Ovary (tissue), 9 donors: ENCODE data around the gene LCTL. TPM values are rescaled to one million over a fixed set of nuclear protein-coding genes. Genes with fewer than 3 reads are reported as not detected.

Experiments
- DNase-seq, 5 donors: peaks; one replicate each; pipeline ENCODE4 v3.0.0-alpha.2; 2019 to 2020
- H3K27ac ChIP-seq, 2 donors: fragments of 200-600 bp; one replicate each; pipeline versions ENCODE4 v1.5.1 to v1.8.0; 2019 to 2022
- H3K27me3 ChIP-seq: fragments of 200-600 bp; one replicate; pipeline ENCODE4 v1.8.0; 2022
- H3K36me3 ChIP-seq: fragments of 200-600 bp; sonication (generic); one replicate; pipeline ENCODE4 v1.5.1; 2019
- H3K4me1 ChIP-seq: one replicate; pipeline ENCODE4 v1.8.1; 2013; ENCODE audit warnings: mild to moderate bottlenecking, moderate library complexity; ENCODE audit not compliant: insufficient read depth
- H3K4me3 ChIP-seq: fragments of 200-600 bp; sonication (generic); one replicate; pipeline ENCODE4 v1.5.1; 2017
- H3K9me3 ChIP-seq, 2 donors: fragments of 200-600 bp in 1 of 2; sonication (generic) in 1 of 2; one replicate each; pipeline versions ENCODE4 v1.5.1 to v1.8.1; 2013 to 2019; ENCODE audit warnings: mild to moderate bottlenecking in 1 of 2, moderate library complexity in 1 of 2
- CTCF ChIP-seq, 3 donors: fragments of 450-650 bp in 2 of 3; fragments of 200-600 bp in 1 of 3; IDR thresholded peaks; one replicate each; pipeline versions ENCODE4 v1.5.1 to v1.8.0; 2016 to 2022; ENCODE audit warnings: antibody characterized with exemption in 3 of 3, mild to moderate bottlenecking in 1 of 3
- EP300 ChIP-seq: sonication (generic); formaldehyde crosslinking; IDR thresholded peaks from one replicate; pipeline ENCODE4 v1.6.1; 2017; ENCODE audit warnings: antibody characterized with exemption
- POLR2A ChIP-seq: fragments of 450-650 bp; IDR thresholded peaks from one replicate; pipeline ENCODE4 v1.6.1; 2017; ENCODE audit warnings: antibody characterized with exemption, mild to moderate bottlenecking, moderate library complexity
- WGBS, 3 donors: extraction: QIAGEN DNeasy Blood & Tissue Kit in 1 of 3; methylation state at CpG; one replicate each; pipeline versions ENCODE4 v1.1.5 to v1.1.7; 2013 to 2017; 5-methylcytosine and 5-hydroxymethylcytosine counted together
- intact Hi-C, 4 donors: fragments of 100-400 bp; cut with DNase I; formaldehyde crosslinking; loops; one replicate each; pipeline versions ENCODE4 v1.11.0 to v1.15.1; 2022 to 2023
- polyA plus RNA-seq, 2 donors: library from polyadenylated mRNA; stranded (reverse); fragments of 200-250 nt in 1 of 2; fragments of 350-450 nt in 1 of 2; fragmentation: Illumina TruSeq in 1 of 2; extraction: RNeasy Lipid Tissue Mini Kit (QIAGEN cat#74804) in 1 of 2; gene quantifications; one replicate each; pipeline ENCODE4 v1.2.3, GENCODE V29; 2013 to 2014
- total RNA-seq, 7 donors: library from RNA; depleted of rRNA in 2 of 7; stranded (reverse); fragments of >200 nt in 2 of 7; fragmentation: NEBNext Ultra II Directional in 3 of 7; extraction: Animal tissue kit (Norgen Biotek cat#: 25700) in 3 of 7; gene quantifications; one replicate each; pipeline versions ENCODE4 v1.1.0 to v1.2.4, GENCODE V29; 2016 to 2023
- donor health status: DM: no; HTN: no; CAD: no; lungs with moderate emphysema.
- donor health status: DM: no; HTN: no; CAD: no.
- donor health status: Bipolar disorder and iron deficiency.
- donor health status: DM: yes; HTN: yes; CAD: no.
- donor health status: DM: no; HTN: no; CAD: no.
- donor health status: DM: yes; HTN: yes; CAD: no.

The LCTL gene
- total and polyA plus RNA-seq, 9 donors, result 0.23 TPM; not detected in 8

- no peak overlapping the region for H3K4me3 ChIP-seq
- no peaks in the 10 kb centered on the region for H3K36me3 ChIP-seq
- peaks cover 2% of the 10 kb centered on the region for H3K4me1 ChIP-seq
- 80 to 83% (median 82%) methylated on average over 4 of the region's 4 CpGs for WGBS, 3 donors
- no peaks in the 10 kb centered on the region for H3K27me3 ChIP-seq
- no peak overlapping the region for H3K27ac ChIP-seq
- intact Hi-C loops, result no loop called here
- no peak for TF ChIP-seq POLR2A
- no peak for TF ChIP-seq EP300
- TF ChIP-seq CTCF (IDR thresholded peaks at IDR 0.05), result no peak
- no peaks in the 10 kb centered on the region for H3K9me3 ChIP-seq
- no peak for DNase-seq
Observed at GRCh38 chr15:66563126-66563525, 2.7 kb downstream of the LCTL start.

GRCh38 chr15:66560856-66561525 lies 4.8 kb downstream of the LCTL start:
- no peaks in the 10 kb centered on the region for H3K9me3 ChIP-seq
- no peaks in the 10 kb centered on the region for H3K4me1 ChIP-seq
- no peaks in the 10 kb centered on the region for H3K27me3 ChIP-seq
- intact Hi-C loops, result no loop called here
- no peaks in the 10 kb centered on the region for H3K36me3 ChIP-seq
- no peak for DNase-seq
- TF ChIP-seq POLR2A, result no peak
- no peak for TF ChIP-seq EP300
- TF ChIP-seq CTCF (IDR thresholded peaks at IDR 0.05), result no peak
- WGBS, 3 donors, result 90 to 93% (median 91%) methylated on average over 17 to 18 of the region's 18 CpGs
- H3K27ac ChIP-seq, result no peak overlapping the region
- no peak overlapping the region for H3K4me3 ChIP-seq

GRCh38 chr15:66558271-66558670 lies 7.5 kb downstream of the LCTL start:
- Histone ChIP-seq H3K36me3 (no peaks in the 10 kb centered on the region), H3K4me1 (no peaks in the 10 kb centered on the region), H3K9me3 (no peaks in the 10 kb centered on the region), H3K27ac (no peak overlapping the region), H3K27me3 (no peaks in the 10 kb centered on the region), H3K4me3 (no peak overlapping the region)
- intact Hi-C loops, result no loop called here
- WGBS, 3 donors, result 91 to 98% (median 95%) methylated on average over 6 of the region's 6 CpGs
- no peak for DNase-seq
- TF ChIP-seq EP300 (no peak), POLR2A (no peak)

- intact Hi-C loops, result no loop called here
- H3K36me3 ChIP-seq, result no peaks in the 10 kb centered on the region
- TF ChIP-seq EP300 (no peak), POLR2A (no peak), CTCF (IDR thresholded peaks at IDR 0.05) (no peak)
- no peaks in the 10 kb centered on the region for H3K9me3 ChIP-seq
- no peaks in the 10 kb centered on the region for H3K4me1 ChIP-seq
- no peak overlapping the region for H3K27ac ChIP-seq
- H3K4me3 ChIP-seq, result no peak overlapping the region
- DNase-seq, result no peak
- no peaks in the 10 kb centered on the region for H3K27me3 ChIP-seq
Observed at GRCh38 chr15:66555685-66556084, 10.1 kb downstream of the LCTL start.

- TF ChIP-seq CTCF (IDR thresholded peaks at IDR 0.05), result no peak
- TF ChIP-seq POLR2A, result no peak
- TF ChIP-seq EP300, result no peak
- intact Hi-C loops, result no loop called here
- H3K27ac ChIP-seq, result no peak overlapping the region
- WGBS, 3 donors, result 95 to 100% (median 97%) methylated on average over 1 of the region's 1 CpG
- H3K27me3 ChIP-seq, result no peaks in the 10 kb centered on the region
- no peaks in the 10 kb centered on the region for H3K4me1 ChIP-seq
- H3K4me3 ChIP-seq, result no peak overlapping the region
- no peaks in the 10 kb centered on the region for H3K36me3 ChIP-seq
- no peak for DNase-seq
- no peaks in the 10 kb centered on the region for H3K9me3 ChIP-seq
Observed at GRCh38 chr15:66545255-66545654, 20.5 kb downstream of the LCTL start.
